ENCODE measurements around the gene CRK. TPM values are rescaled to one million over a fixed set of nuclear protein-coding genes. Genes with fewer than 3 reads are reported as not detected.

The CRK gene
- total RNA-seq, 1 donor: 149 TPM

DNA sequence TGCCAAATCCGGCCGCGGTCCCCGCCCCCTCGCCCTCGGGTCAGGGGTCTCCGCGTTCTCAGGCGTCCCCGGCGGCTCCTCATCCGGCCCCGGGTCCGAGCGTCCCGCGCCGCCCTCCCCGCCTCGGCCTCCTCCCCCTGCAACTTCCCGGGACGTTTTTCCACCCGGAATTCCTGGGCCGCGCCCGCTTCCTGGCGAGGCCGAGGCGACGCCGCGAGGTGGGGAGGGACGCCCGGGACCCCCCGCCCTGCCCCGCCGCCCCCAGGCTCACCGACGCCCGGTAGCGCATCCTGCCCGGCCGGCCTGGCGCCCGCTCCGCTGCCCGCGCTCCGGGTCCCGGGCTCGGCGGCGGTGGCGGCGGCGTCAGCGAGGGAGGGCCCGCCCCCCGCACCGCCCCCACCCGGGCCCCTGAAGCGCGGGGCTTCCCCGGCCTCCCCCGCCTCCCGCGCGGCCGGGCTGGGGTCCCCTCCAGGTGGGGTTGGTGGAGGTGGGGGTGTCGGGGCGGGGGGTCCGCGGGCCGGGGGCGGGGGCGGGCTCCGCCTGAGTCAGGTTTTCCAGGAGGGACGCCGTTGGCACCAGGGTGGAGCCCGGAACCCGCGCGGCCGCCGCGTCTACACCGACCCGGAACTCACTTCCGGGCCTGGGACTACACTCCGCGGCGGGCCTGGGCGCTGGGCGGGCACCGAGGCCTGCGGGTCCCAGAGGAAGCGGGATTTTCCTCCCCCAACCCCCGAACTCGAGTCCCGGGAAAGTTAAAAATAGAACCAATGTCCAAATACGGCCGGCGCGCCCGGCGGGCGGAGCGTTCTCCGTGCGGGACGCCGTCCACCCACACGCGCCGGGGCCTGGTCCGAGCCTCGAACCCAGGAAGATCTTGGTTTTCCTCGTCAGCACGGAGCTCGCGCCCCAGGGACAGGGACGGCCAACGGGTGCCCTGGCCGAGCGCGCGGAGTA lies 29.7 kb upstream of the CRK start:
- DNase-seq (ENCODE audit: low read depth): peak; percentile 67
- TF ChIP-seq, protein P1, sequence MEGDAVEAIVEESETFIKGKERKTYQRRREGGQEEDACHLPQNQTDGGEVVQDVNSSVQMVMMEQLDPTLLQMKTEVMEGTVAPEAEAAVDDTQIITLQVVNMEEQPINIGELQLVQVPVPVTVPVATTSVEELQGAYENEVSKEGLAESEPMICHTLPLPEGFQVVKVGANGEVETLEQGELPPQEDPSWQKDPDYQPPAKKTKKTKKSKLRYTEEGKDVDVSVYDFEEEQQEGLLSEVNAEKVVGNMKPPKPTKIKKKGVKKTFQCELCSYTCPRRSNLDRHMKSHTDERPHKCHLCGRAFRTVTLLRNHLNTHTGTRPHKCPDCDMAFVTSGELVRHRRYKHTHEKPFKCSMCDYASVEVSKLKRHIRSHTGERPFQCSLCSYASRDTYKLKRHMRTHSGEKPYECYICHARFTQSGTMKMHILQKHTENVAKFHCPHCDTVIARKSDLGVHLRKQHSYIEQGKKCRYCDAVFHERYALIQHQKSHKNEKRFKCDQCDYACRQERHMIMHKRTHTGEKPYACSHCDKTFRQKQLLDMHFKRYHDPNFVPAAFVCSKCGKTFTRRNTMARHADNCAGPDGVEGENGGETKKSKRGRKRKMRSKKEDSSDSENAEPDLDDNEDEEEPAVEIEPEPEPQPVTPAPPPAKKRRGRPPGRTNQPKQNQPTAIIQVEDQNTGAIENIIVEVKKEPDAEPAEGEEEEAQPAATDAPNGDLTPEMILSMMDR (IDR thresholded peaks at IDR 0.05; ENCODE audit: insufficient read depth, low read depth, low read length): no peak
- H3K4me3 ChIP-seq (ENCODE audit: low read depth, low read length): peak overlapping the region; percentile 67

DNA sequence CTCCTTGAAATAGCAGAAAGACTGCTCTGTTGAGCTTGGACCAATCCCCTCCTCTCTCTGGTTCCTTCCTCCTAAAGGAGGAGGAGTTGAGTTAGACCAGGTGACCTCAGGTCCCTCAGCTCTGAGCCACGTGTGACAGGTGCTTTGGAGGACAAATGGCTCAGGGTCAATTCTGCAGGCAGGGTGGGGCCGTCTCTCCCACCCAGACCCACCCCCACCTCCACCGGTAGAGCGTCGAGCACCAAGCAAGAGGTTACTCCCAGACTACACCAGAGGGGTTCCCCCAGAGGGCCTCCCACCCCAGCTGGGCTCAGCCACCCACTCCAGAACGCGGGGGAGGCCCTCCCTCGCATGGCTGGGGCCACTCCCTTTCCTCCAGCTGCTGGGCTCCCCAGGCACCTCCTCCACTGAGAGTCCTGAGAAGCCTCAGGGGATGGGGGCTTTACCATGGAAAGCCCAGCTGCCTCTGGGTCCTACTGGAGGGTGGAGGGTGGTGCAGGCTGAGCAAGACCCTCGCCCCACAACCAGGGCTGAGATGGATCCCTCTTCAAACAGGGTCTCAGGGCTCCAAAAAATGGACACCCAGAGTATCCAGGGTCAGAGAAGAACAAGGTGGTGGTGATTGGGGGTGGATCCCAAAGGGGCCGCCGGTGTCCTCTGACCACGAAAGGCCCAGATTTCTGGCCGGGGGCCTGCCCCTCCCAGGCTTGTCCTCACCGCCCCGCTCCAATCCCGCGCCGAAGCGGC lies 28.8 kb upstream of the CRK start:
- peak; percentile 69 for DNase-seq (ENCODE audit: low read depth)
- peak overlapping the region; percentile 67 for H3K4me3 ChIP-seq (ENCODE audit: low read depth, low read length)
- TF ChIP-seq, protein P1 (IDR thresholded peaks at IDR 0.05; ENCODE audit: insufficient read depth, low read depth, low read length): peak; percentile 12

GRCh38 chr17:1484060-1484535 lies 28.1 kb upstream of the CRK start:
- H3K4me3 ChIP-seq (ENCODE audit: low read depth, low read length): no peak overlapping the region
- TF ChIP-seq, protein P1 (IDR thresholded peaks at IDR 0.05; ENCODE audit: insufficient read depth, low read depth, low read length): no peak
- no peak for DNase-seq (ENCODE audit: low read depth)

DNA sequence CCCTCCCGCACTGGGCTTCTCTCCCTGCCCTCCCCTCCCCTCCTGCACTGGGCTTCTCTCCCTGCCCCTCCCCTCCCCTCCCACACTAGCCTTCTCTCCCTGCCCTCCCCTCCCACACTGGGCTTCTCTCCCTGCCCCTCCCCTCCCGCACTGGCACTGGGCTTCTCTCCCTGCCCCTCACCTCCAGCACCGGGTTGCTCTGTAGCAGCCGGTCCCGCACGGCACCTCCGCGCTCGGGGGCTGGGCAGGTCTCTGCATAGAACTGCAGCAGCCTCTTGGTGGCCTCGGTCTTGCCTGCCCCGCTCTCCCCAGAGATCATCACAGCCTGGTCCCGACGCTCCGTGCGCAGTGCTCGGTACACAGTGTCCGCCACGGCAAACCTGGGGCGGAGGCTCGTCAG lies 26.6 kb upstream of the CRK start:
- TF ChIP-seq, protein P1 (IDR thresholded peaks at IDR 0.05; ENCODE audit: insufficient read depth, low read depth, low read length): no peak
- no peak for DNase-seq (ENCODE audit: low read depth)
- H3K4me3 ChIP-seq (ENCODE audit: low read depth, low read length): no peak overlapping the region

GRCh38 chr17:1481736-1482135 lies 25.7 kb upstream of the CRK start:
- DNase-seq (ENCODE audit: low read depth): no peak
- TF ChIP-seq, protein P1 (IDR thresholded peaks at IDR 0.05; ENCODE audit: insufficient read depth, low read depth, low read length): no peak
- H3K4me3 ChIP-seq (ENCODE audit: low read depth, low read length): no peak overlapping the region

DNA sequence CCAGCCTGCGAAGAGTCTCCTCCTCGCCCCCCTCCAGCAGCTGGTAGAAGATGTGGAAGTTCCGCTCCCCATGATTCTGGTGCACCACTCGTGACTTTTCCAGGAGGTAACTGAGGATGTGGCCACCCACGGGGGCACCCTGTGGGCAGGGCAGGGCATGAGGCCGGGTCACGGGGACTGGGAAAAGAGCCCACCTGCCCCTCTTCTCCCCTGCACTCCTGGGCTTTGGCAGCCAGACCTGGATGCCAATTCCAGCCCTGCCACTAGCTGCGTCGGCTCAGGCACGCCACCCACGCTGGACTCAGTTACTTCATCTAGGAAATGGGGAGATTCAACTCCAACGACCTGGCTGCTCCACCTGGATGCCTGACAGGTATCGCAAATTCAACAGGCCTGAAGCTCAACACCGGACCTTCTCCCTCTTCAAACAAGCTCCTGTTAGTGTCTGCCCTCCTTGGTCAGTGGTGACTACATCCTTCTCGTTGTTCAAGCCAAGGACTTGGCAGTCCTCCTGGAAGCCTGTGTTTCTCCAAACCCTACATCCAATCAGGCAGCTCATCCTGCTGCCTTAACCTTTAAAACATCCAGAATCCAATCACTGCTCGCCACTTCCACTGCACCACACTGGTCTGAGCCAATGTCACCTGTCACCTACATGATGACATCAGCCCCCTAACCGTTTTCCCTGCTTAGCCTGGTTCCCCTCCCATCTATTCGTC lies 24.9 kb upstream of the CRK start:
- TF ChIP-seq, protein P1 (IDR thresholded peaks at IDR 0.05; ENCODE audit: insufficient read depth, low read depth, low read length): no peak
- no peak overlapping the region for H3K4me3 ChIP-seq (ENCODE audit: low read depth, low read length)
- DNase-seq (ENCODE audit: low read depth): no peak
